Right renal pelvis (tissue), 4 donors: ENCODE data around the gene PON3. TPM values are rescaled to one million over a fixed set of nuclear protein-coding genes. Genes with fewer than 3 reads are reported as not detected.

Experiments used
- DNase-seq, 4 donors: peaks; one replicate each; pipeline ENCODE4 v3.0.0-alpha.2; 2013; ENCODE audit warnings: low read depth in 4 of 4, low spot score in 3 of 4, missing footprints in 1 of 4
- polyA plus RNA-seq, 4 donors: library from polyadenylated mRNA; unstranded; fragments of 120-200 nt; gene quantifications; one replicate each; pipeline ENCODE4 v1.2.1, GENCODE V29; 2013; ENCODE audit not compliant: insufficient read length in 4 of 4

PON3 gene
- polyA plus RNA-seq, 4 donors: 0.82 to 3.1 (median 1.5) TPM

- no peak for DNase-seq
These were observed 38.6 kb downstream of the PON3 start for GRCh38 chr7:95357623-95358022.

GRCh38 chr7:95342642-95343307, 53.4 kb downstream of the PON3 start:
- no peak for DNase-seq

GRCh38 chr7:95342029-95342428, 54.1 kb downstream of the PON3 start:
- no peak for DNase-seq

GRCh38 chr7:95340491-95340890, 55.7 kb downstream of the PON3 start:
- no peak for DNase-seq

GRCh38 chr7:95338832-95339231, 57.3 kb downstream of the PON3 start:
- no peak for DNase-seq

GRCh38 chr7:95335093-95335492, 61.1 kb downstream of the PON3 start:
- DNase-seq: no peak

- DNase-seq: no peak
These were observed 61.7 kb downstream of the PON3 start for GRCh38 chr7:95334447-95334846.

- DNase-seq: no peak
These were observed 65.2 kb downstream of the PON3 start for GRCh38 chr7:95330961-95331337.

- DNase-seq: no peak
These were observed 65.8 kb downstream of the PON3 start for GRCh38 chr7:95330204-95330960.

GRCh38 chr7:95327356-95327755, 68.8 kb downstream of the PON3 start:
- no peak for DNase-seq

- no peak for DNase-seq
These were observed 71.7 kb downstream of the PON3 start, which contains the start of gene PON1 for GRCh38 chr7:95324431-95324830. Gene PON1, minus strand, starts transcription at chr7:95324532. Its CDS starts 57 bp downstream, at chr7:95324475.

- DNase-seq: no peak
These were observed 72.6 kb downstream of the PON3 start for GRCh38 chr7:95323410-95324129.

GRCh38 chr7:95322854-95323253, 73.3 kb downstream of the PON3 start:
- DNase-seq: no peak

- no peak for DNase-seq
These were observed 73.8 kb downstream of the PON3 start for GRCh38 chr7:95322396-95322795.

GRCh38 chr7:95321720-95322119, 74.5 kb downstream of the PON3 start:
- no peak for DNase-seq

- no peak for DNase-seq
These were observed 75.5 kb downstream of the PON3 start for GRCh38 chr7:95320651-95321050.

- DNase-seq: no peak
These were observed 76.6 kb downstream of the PON3 start for GRCh38 chr7:95319570-95319969.

- no peak for DNase-seq
These were observed 77.6 kb downstream of the PON3 start for GRCh38 chr7:95318501-95319100.

GRCh38 chr7:95317966-95318365, 78.2 kb downstream of the PON3 start:
- DNase-seq: no peak

- no peak for DNase-seq
These were observed 78.6 kb downstream of the PON3 start for GRCh38 chr7:95317546-95317945.

GRCh38 chr7:95316588-95316987, 79.6 kb downstream of the PON3 start:
- no peak for DNase-seq
